Mucosa of stomach (tissue), 1 donor: ENCODE measurements around the gene HCRTR2.
"Not testable (repeated sequence)": the region's sequence is repeated elsewhere in the genome, so short reads cannot be mapped to it uniquely, and the experiment has no call there.

Experiments used
- H3K27me3 ChIP-seq: one replicate; pipeline ENCODE4 v1.7.0; 2013; ENCODE audit warnings: mild to moderate bottlenecking, low read length; ENCODE audit not compliant: control insufficient read depth, insufficient read depth
- H3K36me3 ChIP-seq: one replicate; pipeline ENCODE4 v1.7.0; 2013; ENCODE audit warnings: low read length; ENCODE audit not compliant: control insufficient read depth, insufficient read depth
- H3K4me1 ChIP-seq: one replicate; pipeline ENCODE4 v1.7.0; 2013; ENCODE audit warnings: mild to moderate bottlenecking, low read length; ENCODE audit not compliant: control insufficient read depth, insufficient read depth
- H3K4me3 ChIP-seq: one replicate; pipeline ENCODE4 v1.7.0; 2013; ENCODE audit warnings: low read length
- H3K9ac ChIP-seq: one replicate; pipeline ENCODE4 v1.7.0; 2013; ENCODE audit warnings: mild to moderate bottlenecking, low read length, moderate library complexity
- H3K9me3 ChIP-seq: one replicate; pipeline ENCODE4 v1.7.0; 2013; ENCODE audit warnings: mild to moderate bottlenecking, low read length, moderate library complexity; ENCODE audit not compliant: control insufficient read depth
- donor health status: Pancreatic carcinoma.

Gene HCRTR2

GRCh38 chr6:55174211-55175026, at the start of gene HCRTR2:
TSS of gene HCRTR2 (plus strand) at chr6:55174515. CDS start at chr6:55174588, 73 bp downstream.
- H3K4me3 ChIP-seq = no peak within 1 kb of the TSS
- H3K36me3 ChIP-seq = no peaks in the 10 kb centered on the region
- H3K4me1 ChIP-seq = peaks cover 4% of the 10 kb centered on the region
- H3K9me3 ChIP-seq = no peaks in the 10 kb centered on the region
- no peak within 1 kb of the TSS for H3K9ac ChIP-seq
- H3K27me3 ChIP-seq = peaks cover 25% of the 10 kb centered on the region

DNA sequence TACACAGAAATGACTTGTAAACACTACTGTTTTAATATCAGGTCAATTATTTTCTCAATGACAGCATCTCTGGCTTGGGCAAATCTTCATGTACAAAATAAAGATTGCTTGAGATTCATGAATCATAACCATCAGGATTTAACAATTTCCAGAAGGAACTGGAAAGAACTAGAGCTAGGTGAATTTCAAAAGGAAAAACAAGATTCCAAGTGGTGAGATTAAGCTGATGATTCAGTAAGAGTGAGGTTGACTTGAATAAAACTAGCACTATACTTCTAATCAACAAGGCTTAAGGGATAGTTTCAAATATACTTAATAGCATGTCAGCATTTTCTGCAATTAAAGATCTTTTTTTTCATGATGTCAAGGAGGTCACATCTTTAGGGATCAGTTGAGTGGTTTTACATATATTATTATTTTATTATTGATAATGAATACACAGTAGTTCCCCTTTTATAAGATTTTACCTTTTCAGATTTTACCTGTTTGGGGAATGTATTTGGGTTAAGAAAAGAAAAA, 43.5 kb upstream of the HCRTR2 start:
- no peaks in the 10 kb centered on the region for H3K4me1 ChIP-seq
- no peaks in the 10 kb centered on the region for H3K36me3 ChIP-seq
- H3K9me3 ChIP-seq = no peaks in the 10 kb centered on the region
- no peak overlapping the region for H3K9ac ChIP-seq
- H3K27me3 ChIP-seq = no peaks in the 10 kb centered on the region
- no peak overlapping the region for H3K4me3 ChIP-seq

- Histone ChIP-seq H3K9ac (no peak overlapping the region), H3K4me1 (no peaks in the 10 kb centered on the region), H3K27me3 (no peaks in the 10 kb centered on the region), H3K4me3 (no peak overlapping the region), H3K9me3 (no peaks in the 10 kb centered on the region), H3K36me3 (no peaks in the 10 kb centered on the region)
Measured at GRCh38 chr6:55131616-55132015, 42.7 kb upstream of the HCRTR2 start.

DNA sequence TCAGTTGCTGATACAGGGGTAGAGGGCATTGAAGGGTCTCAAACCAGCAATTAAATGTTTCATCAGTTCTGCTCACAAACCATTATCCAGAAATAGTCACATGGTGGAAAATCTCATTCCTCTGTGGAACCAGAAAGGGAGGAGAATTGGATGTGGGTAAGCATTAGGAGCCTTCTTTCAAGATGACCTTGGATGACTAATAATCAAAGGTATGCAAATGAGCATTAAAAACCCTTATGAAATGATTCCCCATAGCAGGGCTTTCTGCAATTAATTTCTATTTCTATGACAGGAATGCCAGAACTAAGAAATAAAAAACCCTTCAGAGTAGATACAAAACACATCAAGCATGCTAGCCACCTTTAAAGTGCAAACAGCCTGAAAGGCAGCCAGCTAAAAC, 37.4 kb upstream of the HCRTR2 start:
- H3K4me1 ChIP-seq = no peaks in the 10 kb centered on the region
- H3K9me3 ChIP-seq = no peaks in the 10 kb centered on the region
- no peak overlapping the region for H3K4me3 ChIP-seq
- no peak overlapping the region for H3K9ac ChIP-seq
- no peaks in the 10 kb centered on the region for H3K36me3 ChIP-seq
- no peaks in the 10 kb centered on the region for H3K27me3 ChIP-seq

- Histone ChIP-seq H3K27me3 (no peaks in the 10 kb centered on the region), H3K4me1 (no peaks in the 10 kb centered on the region), H3K9ac (no peak overlapping the region), H3K9me3 (no peaks in the 10 kb centered on the region), H3K36me3 (no peaks in the 10 kb centered on the region), H3K4me3 (no peak overlapping the region)
Measured at GRCh38 chr6:55137929-55138693, 36.2 kb upstream of the HCRTR2 start.

DNA sequence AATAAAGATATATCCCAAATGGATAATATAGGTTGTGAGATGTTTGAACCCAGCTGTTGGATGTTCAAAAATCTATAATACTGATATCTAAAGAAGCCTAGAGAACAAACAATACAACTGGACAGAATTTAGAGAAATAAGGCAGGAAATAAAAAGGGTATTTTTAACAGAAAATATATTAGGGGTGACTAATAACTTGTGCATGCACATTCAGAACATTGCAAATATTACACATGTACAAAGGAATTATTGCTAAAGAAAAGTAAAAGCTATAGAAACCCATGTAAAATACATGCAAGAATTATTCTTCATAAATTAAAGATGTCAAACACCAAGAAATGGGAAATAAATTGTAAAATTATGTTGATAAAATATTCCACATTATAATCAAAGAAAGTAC, 32.7 kb upstream of the HCRTR2 start:
- Histone ChIP-seq H3K9ac (no peak overlapping the region), H3K9me3 (no peaks in the 10 kb centered on the region), H3K36me3 (no peaks in the 10 kb centered on the region)

DNA sequence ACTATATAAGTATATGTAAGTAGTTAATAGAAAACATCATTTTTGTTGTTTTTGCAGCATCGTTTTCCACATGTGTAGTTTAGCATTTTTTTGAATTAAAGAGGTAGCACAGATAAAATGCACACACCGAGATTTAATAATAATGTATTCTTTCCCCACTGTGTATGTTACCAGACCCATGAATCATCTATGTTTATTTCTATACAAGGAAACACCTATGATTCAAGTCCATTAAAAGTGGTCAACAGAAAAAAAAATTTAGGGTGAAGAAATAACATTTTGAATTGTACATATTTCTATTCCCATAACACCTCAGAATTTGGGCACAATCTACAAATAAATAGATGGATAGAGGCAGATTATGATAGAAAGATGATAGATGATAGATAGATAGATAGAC, 31.7 kb upstream of the HCRTR2 start:
- Histone ChIP-seq H3K4me3 (no peak overlapping the region), H3K4me1 (no peaks in the 10 kb centered on the region), H3K27me3 (no peaks in the 10 kb centered on the region), H3K9me3 (no peaks in the 10 kb centered on the region), H3K36me3 (no peaks in the 10 kb centered on the region), H3K9ac (no peak overlapping the region)

More for the DNA sequence above, 32.7 kb upstream of the HCRTR2 start:
- no peaks in the 10 kb centered on the region for H3K4me1 ChIP-seq
- no peak overlapping the region for H3K4me3 ChIP-seq
- no peaks in the 10 kb centered on the region for H3K27me3 ChIP-seq

DNA sequence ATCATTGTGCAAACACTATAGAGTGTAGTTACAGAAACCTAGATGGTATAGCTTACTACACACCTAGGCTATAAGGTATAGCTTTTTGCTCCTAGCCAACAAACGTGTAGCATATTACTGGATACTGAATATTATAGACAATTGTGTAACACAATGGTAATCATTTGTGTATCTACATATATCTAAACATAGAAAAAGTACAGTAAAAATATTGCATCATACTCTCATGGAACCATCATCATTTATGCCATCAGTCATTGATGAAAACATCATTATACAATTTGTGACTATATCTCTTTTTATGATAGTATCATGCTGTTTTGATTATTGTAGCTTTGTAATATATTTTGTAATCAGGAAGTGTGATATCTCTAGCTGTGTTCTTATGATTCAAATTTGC, 21.0 kb upstream of the HCRTR2 start:
- no peak overlapping the region for H3K4me3 ChIP-seq
- no peaks in the 10 kb centered on the region for H3K9me3 ChIP-seq
- H3K4me1 ChIP-seq = no peaks in the 10 kb centered on the region
- no peaks in the 10 kb centered on the region for H3K27me3 ChIP-seq
- no peaks in the 10 kb centered on the region for H3K36me3 ChIP-seq
- no peak overlapping the region for H3K9ac ChIP-seq

DNA sequence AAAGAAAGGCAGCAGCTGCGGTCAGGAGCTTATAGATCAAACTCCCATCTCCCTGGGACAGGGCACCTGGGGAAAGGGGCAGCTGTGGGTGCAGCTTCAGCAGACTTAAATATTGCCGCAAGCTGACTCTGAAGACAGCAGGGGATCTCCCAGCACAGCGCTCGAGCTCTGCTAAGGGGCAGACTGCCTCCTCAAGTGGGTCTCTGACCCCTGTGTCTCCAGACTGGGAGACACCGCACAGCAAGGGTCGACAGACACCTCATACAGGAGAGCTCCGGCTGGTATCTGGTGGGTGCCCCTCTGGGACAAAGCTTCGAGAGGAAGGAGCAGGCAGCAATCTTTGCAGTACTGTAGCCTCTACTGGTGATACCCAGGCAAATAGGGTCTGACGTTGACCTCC, 15.5 kb upstream of the HCRTR2 start:
- not testable (repeated sequence) for H3K36me3 ChIP-seq, H3K4me3 ChIP-seq, H3K27me3 ChIP-seq, H3K9me3 ChIP-seq, H3K9ac ChIP-seq, H3K4me1 ChIP-seq

- H3K36me3 ChIP-seq = no peaks in the 10 kb centered on the region
- H3K27me3 ChIP-seq = no peaks in the 10 kb centered on the region
- H3K9me3 ChIP-seq = no peaks in the 10 kb centered on the region
- H3K4me3 ChIP-seq = no peak overlapping the region
- H3K9ac ChIP-seq = no peak overlapping the region
- H3K4me1 ChIP-seq = no peaks in the 10 kb centered on the region
Measured at GRCh38 chr6:55167860-55168259, 6.5 kb upstream of the HCRTR2 start.

GRCh38 chr6:55175078-55176049, 1.0 kb downstream of the HCRTR2 start:
- no peak overlapping the region for H3K9ac ChIP-seq
- H3K4me3 ChIP-seq = no peak overlapping the region

More at GRCh38 chr6:55175078-55176049, 1.0 kb downstream of the HCRTR2 start:
- peaks cover 4% of the 10 kb centered on the region for H3K4me1 ChIP-seq
- peaks cover 25% of the 10 kb centered on the region for H3K27me3 ChIP-seq
- H3K9me3 ChIP-seq = no peaks in the 10 kb centered on the region
- H3K36me3 ChIP-seq = no peaks in the 10 kb centered on the region
